ENCODE measurements around the gene CEP162. TPM values are rescaled to one million over a fixed set of nuclear protein-coding genes. Genes with fewer than 3 reads are reported as not detected.

Gene CEP162
- total and polyA plus RNA-seq, 2 of the 8 experiments (the other 6 are each of a cell fraction or from before 2014, with no cell fraction given): 1.3 to 10.6 TPM

GRCh38 chr6:84135291-84135690 lies 92.2 kb downstream of the CEP162 start (continued):
- TF ChIP-seq CHD7 (IDR thresholded peaks at IDR 0.05; ENCODE audit: insufficient replicate concordance, low read length) (no peak), CTCF (IDR thresholded peaks at IDR 0.05; ENCODE audit: control extremely low read depth in 1 of 3, insufficient read depth in 1 of 3, low read depth in 1 of 3, low read length in 3 of 3) (no peak), CBX8 (IDR thresholded peaks at IDR 0.05; ENCODE audit: borderline replicate concordance, low read depth, low read length) (no peak), GABPA (IDR thresholded peaks at IDR 0.05; ENCODE audit: borderline replicate concordance, insufficient read depth, low read length) (no peak), BACH1 (IDR thresholded peaks at IDR 0.05; ENCODE audit: low read length) (no peak), RAD21 (IDR thresholded peaks at IDR 0.05 in 1 of 2, conservative IDR thresholded peaks at IDR 0.05 in 1 of 2; ENCODE audit: low read depth in 2 of 2, low read length in 2 of 2) (no peak), E2F6 (IDR thresholded peaks at IDR 0.05) (no peak), RBBP5 (IDR thresholded peaks at IDR 0.05; ENCODE audit: borderline replicate concordance, low read depth, low read length) (no peak)

Data from H1 (cell line).